Renal cortical epithelial cell (primary cell): Measurements from ENCODE around the gene PLEKHJ1. TPM values are rescaled to one million over a fixed set of nuclear protein-coding genes. Genes with fewer than 3 reads are reported as not detected.

Experiments used
- DNase-seq: peaks from one replicate; pipeline ENCODE4 v3.0.0-alpha.2; 2011; ENCODE audit warnings: low read depth
- total RNA-seq: library from RNA; depleted of rRNA; stranded (reverse); fragments of >200 nt; gene quantifications from 2 replicates; pipeline ENCODE4 v1.2.3, GENCODE V29; 2014

Gene PLEKHJ1
- total RNA-seq, 1 donor from 2014 or later: 68.1 TPM

GRCh38 chr19:2199215-2199614 is 36.9 kb downstream of the PLEKHJ1 start:
- DNase-seq: no peak

DNA sequence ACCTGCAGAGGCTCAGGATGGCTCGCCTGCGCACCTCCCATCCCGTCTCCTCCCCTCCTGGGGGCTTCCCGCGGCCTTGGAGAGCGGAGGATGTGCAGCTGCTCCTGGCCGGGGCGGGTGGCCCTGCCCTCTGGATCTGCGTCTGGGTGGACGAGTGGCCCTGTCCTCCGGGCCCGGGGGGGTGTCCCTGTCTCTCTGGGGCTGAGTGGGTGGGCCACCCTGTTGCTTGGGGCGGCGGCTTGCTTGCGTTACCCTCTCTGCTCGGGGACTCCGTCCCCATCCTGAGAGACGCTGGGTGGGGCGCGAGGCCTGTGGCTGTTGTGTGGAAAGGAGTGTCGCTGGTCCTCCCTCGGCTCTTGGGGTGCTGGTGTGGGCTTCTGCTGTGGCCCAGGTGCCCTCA is 37.8 kb downstream of the PLEKHJ1 start:
- DNase-seq: no peak

DNA sequence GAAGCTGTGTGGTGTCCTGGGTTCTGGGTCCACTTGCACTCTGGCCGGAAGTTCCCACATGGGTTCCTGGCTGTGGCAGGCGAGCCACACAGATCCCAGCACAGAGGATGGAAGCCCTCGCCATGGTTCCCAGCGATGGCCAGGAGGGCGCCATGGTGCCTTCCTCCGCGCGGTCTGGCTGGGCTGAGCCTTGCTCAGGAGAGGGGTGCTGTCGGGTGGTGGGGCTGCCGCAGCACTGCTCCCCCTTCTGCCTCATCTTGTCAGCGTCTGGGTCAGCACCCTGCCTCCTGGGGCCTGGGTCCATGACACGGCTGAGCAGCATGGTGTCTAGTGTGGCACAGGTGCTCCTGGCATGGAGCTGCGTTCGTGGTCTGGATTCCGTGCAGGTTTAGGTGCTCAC is 38.9 kb downstream of the PLEKHJ1 start:
- DNase-seq: no peak

DNA sequence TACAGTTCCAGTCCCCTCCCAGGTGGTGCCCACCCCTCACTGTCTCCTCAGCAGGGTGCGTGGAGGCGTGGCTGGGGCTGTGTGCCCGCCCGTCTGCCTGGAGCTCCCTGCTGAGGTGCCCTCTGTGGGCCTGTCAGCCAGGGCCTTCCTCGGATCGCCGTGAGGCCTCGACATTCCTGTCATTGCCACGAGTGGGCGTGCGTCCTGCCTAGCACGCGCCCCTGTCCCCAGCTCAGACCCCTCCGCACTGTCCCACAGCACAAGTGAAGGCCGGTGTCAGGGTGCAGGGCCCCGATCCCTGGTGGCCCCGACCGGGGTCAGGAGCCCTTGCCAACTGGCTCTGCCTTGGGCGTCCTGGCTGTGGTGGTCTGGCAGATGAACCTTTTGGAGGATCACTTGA is 40.2 kb downstream of the PLEKHJ1 start:
- no peak for DNase-seq

DNA sequence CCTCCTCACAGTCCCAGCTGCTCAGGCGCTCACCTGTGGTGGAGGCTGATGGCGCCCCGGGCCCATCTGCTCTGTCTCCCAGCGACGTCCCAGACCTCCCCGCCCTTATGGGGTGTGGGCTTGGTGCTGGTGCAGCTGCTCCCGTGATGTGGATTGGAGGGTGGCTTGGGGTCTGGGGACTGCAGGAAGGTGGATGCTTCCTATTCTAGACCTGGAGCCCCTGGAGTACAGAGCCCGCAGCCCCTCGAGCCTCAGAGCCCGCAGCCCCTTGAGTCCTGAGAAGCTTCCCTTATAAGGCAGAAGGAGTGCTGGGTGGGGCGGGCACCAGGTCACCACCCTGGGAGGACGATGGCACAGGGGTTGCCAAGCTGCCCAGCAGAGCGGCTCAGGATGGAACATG is 40.8 kb downstream of the PLEKHJ1 start:
- DNase-seq: no peak

GRCh38 chr19:2194513-2195078 is 41.5 kb downstream of the PLEKHJ1 start:
- DNase-seq: no peak

DNA sequence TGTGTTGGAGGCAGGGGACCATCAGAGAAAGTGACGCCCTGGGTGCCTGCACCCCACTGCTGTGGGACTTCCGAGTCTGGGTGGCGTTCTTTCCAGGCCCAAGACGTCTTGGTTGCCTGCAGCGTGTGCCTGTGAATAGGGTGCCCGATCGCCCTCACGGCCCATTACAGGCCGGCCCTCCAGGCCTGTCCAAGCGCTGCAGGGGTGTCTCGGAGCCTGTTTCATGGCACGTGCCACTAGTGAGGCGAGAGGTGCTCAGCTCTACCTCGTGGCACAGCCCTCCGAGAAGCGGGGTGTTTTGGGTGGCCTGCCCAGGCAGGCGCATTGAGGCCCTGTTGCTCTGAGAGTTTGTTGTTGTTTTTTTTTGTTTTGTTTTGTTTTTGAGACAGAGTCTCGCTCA is 42.3 kb downstream of the PLEKHJ1 start:
- DNase-seq: no peak

GRCh38 chr19:2192862-2193261 is 43.3 kb downstream of the PLEKHJ1 start:
- DNase-seq: no peak

DNA sequence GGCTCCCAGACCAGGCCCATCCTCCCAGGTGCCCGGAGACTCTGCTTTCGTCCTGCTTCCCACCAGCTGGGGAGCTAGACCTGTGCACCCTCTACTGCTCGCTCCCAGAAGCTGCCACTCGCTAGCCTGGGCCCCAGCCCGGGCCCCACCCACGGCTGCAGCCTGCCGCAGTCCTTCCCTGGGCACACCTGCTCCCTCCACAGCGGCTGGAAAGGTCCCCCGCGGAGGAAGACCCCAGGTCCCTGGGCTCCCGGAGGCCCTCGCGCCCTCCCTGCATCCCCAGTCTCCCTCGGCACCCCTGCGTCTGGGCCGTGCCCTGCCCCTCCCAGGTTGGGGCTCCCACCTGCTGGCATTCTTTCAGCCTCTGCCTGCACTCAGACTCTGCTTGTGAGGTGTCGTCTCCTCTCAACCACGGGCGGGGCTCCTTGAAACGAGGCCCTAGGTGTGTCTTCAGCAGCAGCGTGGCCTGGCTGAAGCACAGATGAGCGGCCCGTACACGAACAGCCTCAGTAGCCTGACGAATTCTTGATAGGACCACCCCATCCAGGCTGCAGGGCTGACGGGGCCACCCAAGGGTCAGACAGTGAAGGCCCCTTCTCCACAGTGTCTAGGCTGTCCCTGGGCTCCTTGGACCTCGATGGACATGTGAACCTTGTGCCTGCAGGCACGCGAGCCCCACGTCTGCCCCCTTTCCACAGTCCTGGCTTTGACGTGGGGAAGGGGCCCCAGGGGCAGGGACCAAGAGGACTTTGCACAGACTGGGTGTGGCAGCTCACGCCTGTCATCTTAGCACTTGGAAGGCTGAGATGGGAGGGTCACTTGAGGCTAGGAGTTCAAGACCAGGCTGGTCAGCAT is 44.4 kb downstream of the PLEKHJ1 start:
- DNase-seq: no peak

- no peak for DNase-seq
These were observed 45.2 kb downstream of the PLEKHJ1 start for GRCh38 chr19:2190848-2191455.

- DNase-seq: no peak
These were observed 46.2 kb downstream of the PLEKHJ1 start for GRCh38 chr19:2189880-2190279.

DNA sequence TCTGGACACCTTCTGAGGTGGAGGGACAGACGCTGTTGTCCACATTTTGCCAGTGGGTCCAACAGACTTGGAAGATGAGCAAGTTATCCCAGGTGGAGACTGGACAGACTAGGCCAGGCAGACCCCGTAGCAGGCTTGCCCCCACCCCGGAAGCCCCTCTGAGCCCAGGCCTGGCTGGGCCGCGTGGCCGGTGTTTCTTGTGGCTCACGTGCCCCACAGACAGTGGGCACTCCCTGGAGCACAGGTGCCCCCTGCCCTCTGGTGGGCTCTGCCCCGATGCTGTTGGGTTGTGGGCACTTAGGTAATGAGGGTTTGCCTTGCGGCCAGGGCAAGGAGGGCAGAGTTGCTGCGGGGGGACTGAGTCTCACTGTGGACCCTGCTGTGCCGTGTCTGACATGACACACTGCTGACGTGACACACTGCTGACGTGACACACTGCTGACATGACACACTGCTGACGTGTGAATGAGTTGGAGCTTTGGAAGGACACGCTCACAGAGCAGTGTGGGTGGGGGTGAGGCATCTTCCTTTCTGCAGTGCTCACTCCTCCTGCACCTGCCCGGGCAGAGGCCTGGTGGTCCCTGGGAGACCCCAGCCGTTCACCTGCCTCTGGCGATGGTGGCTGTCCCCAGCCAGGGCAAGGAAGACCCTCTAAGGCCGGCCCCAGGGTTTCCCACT is 47.3 kb downstream of the PLEKHJ1 start:
- no peak for DNase-seq

- no peak for DNase-seq
These were observed 49.0 kb downstream of the PLEKHJ1 start for GRCh38 chr19:2187159-2187558.

DNA sequence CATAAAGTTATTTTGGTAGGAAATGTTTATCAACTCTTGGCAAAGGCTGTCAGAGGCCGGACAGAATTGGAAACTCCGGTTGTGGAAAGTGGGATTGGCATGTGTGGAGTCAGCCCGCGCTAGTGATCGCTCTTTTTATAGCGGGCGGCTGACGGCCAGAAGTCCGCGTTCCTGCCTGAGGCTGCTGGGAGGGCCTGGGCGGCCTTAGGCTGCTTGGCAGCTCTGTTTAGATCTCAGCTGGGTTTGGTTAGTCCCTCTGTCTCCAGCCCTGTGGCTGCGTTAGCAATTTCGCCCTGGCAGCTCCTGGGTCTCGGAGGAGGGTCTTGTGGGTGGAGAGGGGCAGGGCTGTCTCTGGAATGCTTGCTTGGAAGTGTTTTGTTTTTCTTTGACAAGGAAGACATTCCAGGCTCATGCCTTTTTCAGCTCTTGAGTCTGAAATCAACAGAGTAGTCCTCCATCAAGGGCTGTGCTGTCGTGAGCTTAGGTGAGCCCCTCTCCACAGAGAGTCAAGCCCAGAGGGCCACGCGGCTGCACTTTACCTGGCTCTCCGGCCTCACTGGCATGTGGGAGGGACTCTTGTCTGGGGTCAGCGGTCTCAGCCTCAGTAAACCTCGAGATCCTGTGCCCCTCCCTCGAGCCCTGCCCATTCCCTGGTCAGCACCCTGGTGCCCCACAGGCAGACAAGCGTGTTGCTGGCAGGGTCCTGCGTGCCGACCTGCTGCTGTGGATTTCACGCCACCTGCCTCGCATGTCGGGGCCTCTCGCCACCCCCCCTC is 49.9 kb downstream of the PLEKHJ1 start:
- peak; percentile 25 for DNase-seq

GRCh38 chr19:2185734-2186070 is 50.4 kb downstream of the PLEKHJ1 start:
- DNase-seq: no peak

DNA sequence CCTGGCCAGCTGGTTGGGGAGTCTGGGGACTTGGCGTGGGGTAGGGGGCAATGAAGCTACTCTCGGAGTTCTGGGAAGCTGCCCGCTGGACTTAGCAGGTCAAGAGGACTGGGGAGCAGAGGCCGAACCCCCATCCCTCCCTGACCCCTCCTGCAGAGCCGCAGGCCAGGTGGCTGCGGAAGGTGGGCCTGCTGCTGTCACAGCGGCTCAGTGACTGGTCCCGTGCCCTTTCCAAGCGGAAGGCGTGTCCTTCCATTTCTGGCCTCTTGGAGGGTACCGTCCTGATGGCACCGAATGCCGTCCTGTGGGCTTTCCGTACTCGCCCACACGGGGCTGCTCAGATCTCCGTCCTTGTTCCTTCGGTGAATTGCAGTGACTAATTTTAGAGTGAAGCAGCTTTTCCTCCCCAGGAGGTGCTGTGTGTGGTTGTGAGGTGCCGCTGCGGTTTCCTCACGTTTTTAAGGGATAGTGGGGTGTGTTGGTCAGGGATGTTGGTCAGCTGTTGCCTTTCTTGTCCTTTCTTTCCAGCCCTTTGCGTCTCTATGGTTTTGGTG is 51.6 kb downstream of the PLEKHJ1 start:
- DNase-seq: no peak

Other genes starting within 250 kb of the PLEKHJ1 start
- 31.4 and 144 TPM in 2 replicates for gene BTBD2, start 220.6 kb downstream of the PLEKHJ1 start, total RNA-seq
- 78.8 and 193 TPM in 2 replicates for gene MKNK2, start 185.1 kb downstream of the PLEKHJ1 start, total RNA-seq
- gene MOB3A, start 140.0 kb downstream of the PLEKHJ1 start, total RNA-seq: 16.0 and 46.7 TPM in 2 replicates
- 0.89 and 3.5 TPM in 2 replicates for gene IZUMO4, start 139.4 kb downstream of the PLEKHJ1 start, total RNA-seq
- 111 and 175 TPM in 2 replicates for gene AP3D1, start 84.8 kb downstream of the PLEKHJ1 start, total RNA-seq
- 1.9 and 8.4 TPM in 2 replicates for gene DOT1L, start 72.4 kb downstream of the PLEKHJ1 start, total RNA-seq
- gene SF3A2, start 495 bp upstream of the PLEKHJ1 start, total RNA-seq: 21.0 and 39.2 TPM in 2 replicates
- gene AMH, start 13.0 kb upstream of the PLEKHJ1 start, total RNA-seq: 1.0 TPM in 1 of 2 replicates, not detected in the other
- gene JSRP1, start 20.1 kb upstream of the PLEKHJ1 start, total RNA-seq: 3.3 TPM in 1 of 2 replicates, not detected in the other
- gene PEAK3, start 45.8 kb upstream of the PLEKHJ1 start, total RNA-seq: 0.05 TPM in 1 of 2 replicates, not detected in the other
- 0.05 TPM in 1 of 2 replicates, not detected in the other for gene LINGO3, start 71.8 kb upstream of the PLEKHJ1 start, total RNA-seq
- 69.3 and 119 TPM in 2 replicates for gene LSM7, start 92.3 kb upstream of the PLEKHJ1 start, total RNA-seq
- 12.5 and 43.7 TPM in 2 replicates for gene SPPL2B, start 92.4 kb upstream of the PLEKHJ1 start, total RNA-seq
- gene TMPRSS9, start 123.9 kb upstream of the PLEKHJ1 start, total RNA-seq: 0.05 TPM in 1 of 2 replicates, not detected in the other
- 31.8 and 45.5 TPM in 2 replicates for gene TIMM13, start 191.3 kb upstream of the PLEKHJ1 start, total RNA-seq
- gene LMNB2, start 220.6 kb upstream of the PLEKHJ1 start, total RNA-seq: 47.4 and 75.4 TPM in 2 replicates
- 31.4 and 50.2 TPM in 2 replicates for gene GADD45B, start 239.8 kb upstream of the PLEKHJ1 start, total RNA-seq